ENCODE measurements around the gene TGFA.

DNA sequence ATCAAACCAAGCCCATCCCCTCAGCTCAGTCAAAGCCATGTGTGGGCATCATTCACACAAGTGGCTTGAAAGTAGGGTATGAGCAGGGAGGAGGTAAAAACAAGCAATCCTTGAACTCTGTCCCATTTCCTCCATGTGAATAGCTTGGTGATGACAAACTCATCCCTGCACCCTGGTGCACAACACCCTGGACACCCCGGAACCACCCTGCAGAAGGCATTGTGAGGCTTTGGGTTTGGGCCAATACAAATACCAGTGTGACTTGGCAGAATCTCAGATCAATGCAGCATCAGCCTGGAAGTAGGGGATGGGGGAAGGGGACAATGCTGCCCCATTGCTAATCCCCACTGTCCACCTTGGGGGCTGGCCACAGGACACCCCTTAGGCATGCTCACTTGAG is 28.6 kb downstream of the TGFA start:
- TF ChIP-seq, protein P1, sequence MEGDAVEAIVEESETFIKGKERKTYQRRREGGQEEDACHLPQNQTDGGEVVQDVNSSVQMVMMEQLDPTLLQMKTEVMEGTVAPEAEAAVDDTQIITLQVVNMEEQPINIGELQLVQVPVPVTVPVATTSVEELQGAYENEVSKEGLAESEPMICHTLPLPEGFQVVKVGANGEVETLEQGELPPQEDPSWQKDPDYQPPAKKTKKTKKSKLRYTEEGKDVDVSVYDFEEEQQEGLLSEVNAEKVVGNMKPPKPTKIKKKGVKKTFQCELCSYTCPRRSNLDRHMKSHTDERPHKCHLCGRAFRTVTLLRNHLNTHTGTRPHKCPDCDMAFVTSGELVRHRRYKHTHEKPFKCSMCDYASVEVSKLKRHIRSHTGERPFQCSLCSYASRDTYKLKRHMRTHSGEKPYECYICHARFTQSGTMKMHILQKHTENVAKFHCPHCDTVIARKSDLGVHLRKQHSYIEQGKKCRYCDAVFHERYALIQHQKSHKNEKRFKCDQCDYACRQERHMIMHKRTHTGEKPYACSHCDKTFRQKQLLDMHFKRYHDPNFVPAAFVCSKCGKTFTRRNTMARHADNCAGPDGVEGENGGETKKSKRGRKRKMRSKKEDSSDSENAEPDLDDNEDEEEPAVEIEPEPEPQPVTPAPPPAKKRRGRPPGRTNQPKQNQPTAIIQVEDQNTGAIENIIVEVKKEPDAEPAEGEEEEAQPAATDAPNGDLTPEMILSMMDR (IDR thresholded peaks at IDR 0.05): no peak
- TF ChIP-seq ZFX (IDR thresholded peaks at IDR 0.05; ENCODE audit: borderline replicate concordance): no peak
